Mucosa of gallbladder (tissue), 1 donor: Measurements from ENCODE around the gene ADGRF4. TPM values are rescaled to one million over a fixed set of nuclear protein-coding genes. Genes with fewer than 3 reads are reported as not detected.
"Not testable (repeated sequence)": the region's sequence is repeated elsewhere in the genome, so short reads cannot be mapped to it uniquely, and the experiment has no call there.

ENCODE experiments used
- DNase-seq: peaks from one replicate; pipeline ENCODE4 v3.0.0-alpha.2; 2020; ENCODE audit warnings: low spot score
- total RNA-seq: library from RNA; stranded (reverse); gene quantifications from one replicate; pipeline ENCODE4 v1.2.1, GENCODE V29; 2021
- donor health status: DM: no; HTN: no; CAD: no.

Gene ADGRF4
- total RNA-seq, 1 donor from 2014 or later: 0.52 TPM

DNA sequence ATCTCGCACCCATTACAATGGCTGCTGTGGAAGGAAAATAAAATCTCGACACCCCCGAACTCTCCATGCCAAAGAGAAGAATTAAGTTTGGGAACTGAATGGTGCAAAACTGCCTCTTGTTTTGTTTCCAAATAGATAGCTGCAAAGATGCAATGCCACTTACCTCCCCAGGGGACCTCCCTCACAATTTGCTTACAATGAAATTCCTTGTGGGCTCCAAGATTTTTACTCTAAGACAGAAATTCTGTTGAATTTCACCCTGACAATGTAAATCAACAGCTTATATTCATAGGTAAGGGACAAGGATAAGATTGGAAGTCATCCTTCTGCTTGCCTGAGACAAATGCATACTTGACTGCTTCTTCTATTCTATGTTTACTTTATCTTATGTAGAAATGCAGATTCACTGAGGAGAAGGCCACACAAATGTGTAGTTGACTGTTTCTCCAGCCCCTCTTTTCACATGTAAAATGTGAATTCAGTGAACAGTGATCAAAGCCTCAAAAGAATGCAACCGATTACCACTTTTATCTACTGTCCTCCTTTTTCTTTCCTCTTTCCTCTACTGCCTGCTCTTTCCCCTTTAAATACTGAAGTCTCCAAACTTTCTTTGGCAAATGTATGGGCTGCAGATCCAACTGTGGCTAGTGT is 36.6 kb downstream of the ADGRF4 start:
- DNase-seq: no peak

DNA sequence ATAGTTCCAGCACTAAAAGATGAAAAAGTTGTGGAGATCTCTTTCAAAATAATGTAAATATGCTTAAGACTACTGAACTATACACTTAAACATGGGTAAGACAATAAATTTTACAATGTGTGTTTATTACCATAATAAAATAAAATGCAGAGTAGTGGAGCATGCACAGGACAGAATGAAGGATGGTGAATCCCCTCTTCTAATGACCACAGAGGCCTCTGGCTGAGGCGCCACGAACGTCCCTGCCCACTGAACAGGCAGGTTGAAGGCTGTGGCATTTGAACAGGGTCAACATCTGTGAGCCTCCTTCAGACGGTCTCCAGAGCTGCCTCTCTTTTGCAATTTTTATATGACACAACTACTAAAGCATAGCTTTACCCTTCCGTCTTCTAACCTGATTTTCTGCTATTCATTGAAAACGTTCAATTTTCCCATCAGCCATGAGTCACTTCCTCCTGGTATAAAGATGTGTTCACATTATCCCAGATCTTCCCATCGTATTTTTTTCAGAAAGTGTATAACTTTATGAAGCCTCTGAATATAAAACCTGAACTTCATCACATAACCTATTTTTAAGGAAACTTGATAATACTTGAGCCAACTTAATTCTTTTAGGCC is 37.8 kb downstream of the ADGRF4 start:
- no peak for DNase-seq

DNA sequence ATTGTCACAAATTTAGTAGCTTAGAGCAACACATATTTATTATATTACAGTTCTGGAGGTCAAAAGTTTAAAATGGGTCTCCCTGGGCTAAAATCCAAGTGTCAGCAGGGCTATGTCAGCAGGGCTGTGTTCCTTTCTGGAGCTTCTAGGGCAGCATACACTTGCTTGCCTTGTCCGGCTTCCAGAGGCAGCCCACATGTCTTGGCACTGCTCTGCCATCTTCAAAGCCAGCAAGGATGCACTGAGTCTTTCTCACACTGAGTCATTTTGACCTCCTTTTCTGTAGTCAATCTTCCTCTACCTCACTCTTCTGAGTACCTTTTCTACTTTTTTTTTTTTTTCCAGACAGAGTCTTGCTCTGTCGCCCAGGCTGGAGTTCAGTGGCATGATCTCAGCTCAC is 39.0 kb downstream of the ADGRF4 start:
- no peak for DNase-seq

DNA sequence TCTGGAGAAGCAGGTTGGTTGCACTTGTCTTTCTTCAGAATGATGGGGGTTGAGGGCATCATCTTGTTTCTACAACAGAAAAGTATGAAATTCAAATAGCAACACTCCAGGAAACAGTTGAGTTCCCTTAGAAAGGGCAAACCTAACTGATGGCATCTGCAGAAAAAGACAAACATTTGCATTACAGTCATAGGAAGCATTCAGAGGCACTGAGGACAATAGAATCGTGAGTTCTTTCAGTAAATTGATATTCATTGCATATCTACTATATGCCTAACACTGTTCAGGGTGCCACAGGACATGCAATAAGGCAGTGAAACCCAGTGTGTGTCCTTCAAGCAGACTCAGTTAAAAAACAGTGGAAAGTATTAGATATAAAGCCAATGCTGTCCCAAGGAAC is 42.3 kb downstream of the ADGRF4 start:
- no peak for DNase-seq

DNA sequence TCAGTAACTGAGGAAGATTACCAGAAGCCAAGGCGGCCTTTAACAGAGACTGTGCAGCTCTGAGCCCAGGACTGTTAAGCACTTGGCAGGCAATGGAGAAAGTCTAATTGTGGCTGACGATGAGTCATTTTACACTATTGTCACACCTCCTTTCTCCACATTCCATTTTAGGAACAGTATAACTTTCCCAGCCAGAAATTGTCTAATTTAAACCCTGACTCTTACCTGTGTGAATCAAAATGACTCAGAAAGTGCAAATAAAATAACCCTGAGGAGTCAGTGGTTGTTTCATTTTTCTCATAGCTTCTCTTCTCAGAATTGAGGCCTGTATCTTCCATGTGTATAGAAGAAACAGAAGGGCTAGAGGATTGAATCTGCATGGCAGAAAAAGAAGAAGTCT is 43.4 kb downstream of the ADGRF4 start:
- peak; percentile 43 for DNase-seq

DNA sequence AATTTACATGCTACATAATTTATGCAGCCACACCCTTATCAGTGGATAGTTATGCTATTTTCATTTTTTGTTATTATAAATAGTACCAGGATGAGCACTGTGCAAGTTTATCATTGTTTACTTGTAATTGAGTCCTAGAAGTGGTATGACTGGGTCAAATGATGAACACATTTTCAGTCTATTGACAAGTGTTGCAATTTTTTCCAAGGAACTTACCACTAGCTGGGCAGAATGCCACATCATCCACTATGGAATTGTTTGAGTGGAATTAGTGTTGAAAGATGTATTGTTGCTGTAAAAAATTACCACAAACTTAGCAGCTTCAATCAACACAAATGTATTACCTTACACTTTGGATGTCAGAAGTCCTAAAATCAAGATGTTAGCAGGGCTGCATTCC is 45.4 kb downstream of the ADGRF4 start:
- no peak for DNase-seq

DNA sequence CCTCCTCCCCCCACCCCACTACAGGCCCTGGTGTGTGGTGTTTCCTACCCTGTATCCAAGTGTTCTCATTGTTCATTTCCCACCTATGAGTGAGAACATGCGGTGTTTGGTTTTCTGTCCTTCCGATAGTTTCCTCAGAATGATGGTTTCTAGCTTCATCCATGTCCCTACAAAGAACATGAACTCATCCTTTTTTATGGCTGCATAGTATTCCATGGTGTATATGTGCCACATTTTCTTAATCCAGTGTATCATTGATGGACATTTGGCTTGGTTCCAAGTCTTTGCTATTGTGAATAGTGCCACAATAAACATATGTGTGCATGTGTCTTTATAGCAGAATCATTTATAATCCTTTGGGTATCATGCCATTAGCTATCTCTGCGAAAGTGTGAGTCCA is 46.9 kb downstream of the ADGRF4 start:
- not testable (repeated sequence) for DNase-seq

DNA sequence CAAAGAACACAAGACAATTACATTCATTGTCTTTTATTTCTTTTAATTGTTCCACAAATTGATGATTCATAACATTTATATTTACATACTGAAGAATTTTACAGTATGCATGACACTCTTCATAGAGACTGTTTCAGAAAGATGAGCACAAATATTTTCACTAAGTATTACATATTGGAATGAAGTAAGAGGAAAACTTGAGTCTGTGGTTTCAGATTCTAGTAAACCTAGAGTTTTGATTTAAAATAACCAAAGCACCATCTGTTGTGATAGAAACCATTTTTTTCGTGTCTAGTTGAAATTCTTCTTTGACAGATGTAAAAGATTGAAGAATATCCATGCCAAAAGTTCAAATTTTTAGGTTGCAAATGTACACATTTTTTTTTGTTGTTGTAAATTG is 51.4 kb downstream of the ADGRF4 start:
- no peak for DNase-seq

DNA sequence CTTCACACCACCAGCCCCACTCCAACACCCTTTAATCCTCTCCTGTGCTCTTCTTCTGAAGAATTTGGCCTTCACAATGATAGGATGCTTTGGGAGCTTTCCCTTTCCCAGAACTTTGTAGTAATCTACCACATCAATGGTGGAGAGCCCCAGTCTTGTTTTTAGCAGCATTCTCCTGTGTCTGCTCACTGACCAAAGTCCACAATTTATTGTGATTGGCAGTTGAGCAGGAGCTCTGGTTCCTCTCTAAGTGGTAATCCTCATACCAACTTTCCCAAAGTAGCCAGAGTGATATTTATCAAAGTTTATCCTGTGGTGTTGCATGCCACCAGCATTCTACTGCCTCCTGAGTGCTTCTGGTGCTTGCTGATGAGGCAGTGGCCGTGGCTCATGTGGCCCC is 54.4 kb downstream of the ADGRF4 start:
- DNase-seq: no peak

DNA sequence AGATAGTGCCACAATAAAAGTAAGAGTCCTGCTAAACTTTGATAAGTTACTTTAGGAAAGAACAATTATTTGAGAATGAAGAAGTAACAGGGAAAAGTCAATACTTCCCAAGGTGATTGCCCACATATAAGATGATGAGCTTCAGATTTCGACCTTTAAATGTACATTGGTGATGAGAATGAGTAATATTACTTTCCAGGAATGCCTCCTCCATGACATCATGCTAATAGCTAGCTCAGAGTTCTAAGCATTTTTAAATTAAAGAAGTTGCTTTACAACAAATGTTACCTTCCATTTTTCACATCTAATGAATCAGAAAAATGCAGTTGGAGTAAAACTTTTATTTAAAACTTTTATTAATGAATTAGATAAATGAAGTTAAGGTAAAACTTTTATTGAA is 61.0 kb downstream of the ADGRF4 start:
- DNase-seq: no peak

DNA sequence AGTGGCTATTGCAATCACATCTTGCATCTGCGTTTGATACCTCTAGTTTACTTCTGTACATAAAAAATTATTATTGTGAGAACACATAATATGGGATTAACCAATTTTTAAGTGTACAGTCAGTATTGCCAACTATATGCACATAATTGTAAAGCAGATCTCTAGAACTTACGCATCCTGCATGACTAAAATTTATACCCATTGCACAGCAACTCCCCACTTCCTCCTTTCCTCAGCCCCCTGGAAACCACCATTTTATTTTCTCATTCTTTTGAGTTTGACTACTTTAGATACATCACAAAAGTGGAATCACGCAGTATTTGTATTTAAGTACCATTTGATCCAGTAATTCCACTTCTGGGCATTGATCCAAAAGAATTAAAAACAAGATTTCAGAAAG is 64.1 kb downstream of the ADGRF4 start:
- DNase-seq: no peak

DNA sequence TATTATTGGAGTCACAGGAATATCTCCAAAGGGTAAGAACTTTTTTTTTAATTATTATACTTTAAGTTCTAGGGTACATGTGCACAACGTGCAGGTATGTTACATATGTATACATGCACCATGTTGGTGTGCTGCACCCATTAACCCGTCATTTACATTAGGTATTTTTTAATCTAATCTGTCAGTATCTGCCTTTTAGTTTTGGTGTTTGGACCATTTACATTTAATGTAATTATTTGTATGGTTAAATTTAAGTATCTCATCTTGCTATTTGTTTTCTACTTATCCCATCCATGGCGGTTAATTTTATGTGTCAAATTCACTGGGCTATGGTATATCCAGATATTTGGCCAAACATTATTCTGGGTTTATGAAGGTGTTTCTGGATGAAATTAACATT is 68.1 kb downstream of the ADGRF4 start:
- no peak for DNase-seq

DNA sequence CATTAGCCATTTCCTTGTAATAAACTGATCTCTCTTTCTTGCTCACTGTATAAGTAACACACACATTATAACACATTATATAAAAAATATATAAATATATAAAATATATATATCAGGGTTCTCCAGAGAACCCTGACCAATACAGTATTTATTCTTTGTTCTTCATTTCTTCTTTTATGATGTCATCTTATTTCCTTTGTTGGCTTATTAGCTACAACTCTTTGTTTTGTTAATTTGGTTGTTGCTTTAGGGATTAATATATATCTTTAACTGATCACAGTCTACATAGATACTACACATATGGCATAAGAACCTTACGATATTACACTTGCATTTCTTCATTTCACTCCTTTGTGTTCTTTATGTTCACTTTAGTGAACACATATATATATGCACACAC is 68.7 kb downstream of the ADGRF4 start:
- DNase-seq: no peak

DNA sequence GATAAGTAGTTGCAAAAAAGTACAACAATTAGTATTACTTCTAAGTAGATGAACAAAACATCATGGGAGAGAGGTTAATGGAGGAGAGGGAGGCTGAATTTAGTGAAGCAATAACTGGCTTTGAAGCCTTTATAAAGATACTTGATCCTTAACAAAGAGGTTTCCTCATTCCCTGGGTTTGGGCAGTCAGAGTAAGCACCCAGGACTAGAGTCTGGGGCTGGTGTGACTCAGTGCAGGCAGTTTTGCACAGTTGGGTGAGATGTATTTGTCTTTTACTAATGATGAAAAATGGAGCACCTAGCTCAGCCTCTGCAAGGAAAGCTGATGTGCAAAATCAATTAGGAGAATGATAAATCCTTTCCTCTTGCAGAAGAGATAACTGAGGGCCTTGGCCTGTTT is 71.6 kb downstream of the ADGRF4 start:
- no peak for DNase-seq

Other genes with a start within 250 kb of the ADGRF4 start
- 49.2 TPM for gene CD2AP, start 220.8 kb upstream of the ADGRF4 start, total RNA-seq
- gene OPN5, start 83.5 kb downstream of the ADGRF4 start, total RNA-seq: not detected